ENCODE results near the gene NYAP2. TPM values are rescaled to one million over a fixed set of nuclear protein-coding genes. Genes with fewer than 3 reads are reported as not detected.

Gene NYAP2
- polyA plus RNA-seq, 3 donors: not detected

DNA sequence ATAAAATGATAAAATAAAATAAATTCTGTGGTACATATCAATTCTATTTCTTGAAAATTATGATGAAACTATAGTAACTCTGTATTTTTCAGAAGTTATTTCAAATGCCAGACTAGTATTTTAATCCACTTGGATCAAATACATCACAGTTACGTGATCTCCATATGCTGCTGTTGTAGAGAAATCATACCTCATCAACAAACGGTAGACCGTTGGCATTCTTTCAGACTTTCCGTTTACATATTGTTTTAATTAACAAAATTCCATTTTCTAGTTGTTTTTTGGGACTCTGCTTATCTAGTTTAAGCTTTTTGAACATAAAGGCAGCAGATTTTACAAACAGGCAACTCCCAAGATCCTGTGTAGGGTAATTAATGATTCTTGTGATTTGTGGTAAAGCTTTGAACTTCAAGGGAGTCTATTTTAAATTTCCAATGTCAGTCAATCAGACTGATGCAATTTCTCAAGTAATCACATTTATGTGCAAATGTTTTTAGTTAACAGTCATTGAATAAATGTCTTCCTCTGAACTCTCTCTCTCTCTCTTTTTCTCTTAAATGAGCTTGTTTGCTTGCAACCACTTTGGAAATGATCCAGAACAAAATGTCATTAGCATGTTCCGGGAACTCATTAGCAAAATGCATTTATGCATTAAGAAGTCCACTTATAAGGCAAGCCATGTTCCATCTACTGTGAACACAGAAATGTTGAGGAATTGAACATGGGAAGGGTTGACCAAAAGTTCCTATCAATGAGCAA lies 31.8 kb downstream of the NYAP2 start:
- Histone ChIP-seq H3K4me2 (replicated peaks; ENCODE audit: extremely low read depth, low read length, poor library complexity, severe bottlenecking) (no peak overlapping the region), H3K9ac (ENCODE audit: insufficient read depth, low read length, poor library complexity, severe bottlenecking) (no peak overlapping the region), H3K27ac (ENCODE audit: low read depth in 1 of 2, low read length in 2 of 2) (no peak overlapping the region), H4K20me1 (ENCODE audit: insufficient read depth, low read length) (no peaks in the 10 kb centered on the region), H3K79me2 (ENCODE audit: insufficient read depth, low read length) (no peaks in the 10 kb centered on the region), H3K9me3 (replicated peaks in 1 of 2; ENCODE audit: control insufficient read depth in 1 of 2, insufficient read depth in 1 of 2, low read length in 2 of 2) (no peaks in the 10 kb centered on the region), H3K4me3 (replicated peaks in 1 of 3; ENCODE audit: low read depth in 2 of 3, low read length in 3 of 3) (no peak overlapping the region), H2AFZ (ENCODE audit: insufficient read depth, low read depth, low read length, poor library complexity, severe bottlenecking) (no peak overlapping the region), H3K27me3 (ENCODE audit: control insufficient read depth in 2 of 2, insufficient read depth in 2 of 2, low read length in 2 of 2) (no peaks in the 10 kb centered on the region), H3K4me1 (ENCODE audit: control insufficient read depth in 1 of 2, insufficient read depth in 2 of 2, low read length in 2 of 2) (no peaks in the 10 kb centered on the region), H3K36me3 (replicated peaks in 1 of 2; ENCODE audit: control insufficient read depth in 1 of 2, insufficient read depth in 2 of 2, low read length in 2 of 2) (no peaks in the 10 kb centered on the region)
- H3K27me3 Mint-ChIP-seq (ENCODE audit: low read depth in 3 of 3): peaks cover 0 to 2% (median 0%) of the 10 kb centered on the region in 3 donors
- no peak overlapping the region for H3K27ac Mint-ChIP-seq
- no peak overlapping the region for H3K4me3 Mint-ChIP-seq
- no peaks in the 10 kb centered on the region for H3K4me1 Mint-ChIP-seq
- H3K9me3 Mint-ChIP-seq: peaks cover 0 to 5% (median 0%) of the 10 kb centered on the region in 7 donors
- intact Hi-C loops (cut with micrococcal nuclease): no loop called here
- no CpG with 5 or more reads among the region's 5 CpGs for WGBS (ENCODE audit: insufficient coverage)
- no peaks in the 10 kb centered on the region for H3K36me3 Mint-ChIP-seq
- DNase-seq: no peak
- TF ChIP-seq, protein P1, sequence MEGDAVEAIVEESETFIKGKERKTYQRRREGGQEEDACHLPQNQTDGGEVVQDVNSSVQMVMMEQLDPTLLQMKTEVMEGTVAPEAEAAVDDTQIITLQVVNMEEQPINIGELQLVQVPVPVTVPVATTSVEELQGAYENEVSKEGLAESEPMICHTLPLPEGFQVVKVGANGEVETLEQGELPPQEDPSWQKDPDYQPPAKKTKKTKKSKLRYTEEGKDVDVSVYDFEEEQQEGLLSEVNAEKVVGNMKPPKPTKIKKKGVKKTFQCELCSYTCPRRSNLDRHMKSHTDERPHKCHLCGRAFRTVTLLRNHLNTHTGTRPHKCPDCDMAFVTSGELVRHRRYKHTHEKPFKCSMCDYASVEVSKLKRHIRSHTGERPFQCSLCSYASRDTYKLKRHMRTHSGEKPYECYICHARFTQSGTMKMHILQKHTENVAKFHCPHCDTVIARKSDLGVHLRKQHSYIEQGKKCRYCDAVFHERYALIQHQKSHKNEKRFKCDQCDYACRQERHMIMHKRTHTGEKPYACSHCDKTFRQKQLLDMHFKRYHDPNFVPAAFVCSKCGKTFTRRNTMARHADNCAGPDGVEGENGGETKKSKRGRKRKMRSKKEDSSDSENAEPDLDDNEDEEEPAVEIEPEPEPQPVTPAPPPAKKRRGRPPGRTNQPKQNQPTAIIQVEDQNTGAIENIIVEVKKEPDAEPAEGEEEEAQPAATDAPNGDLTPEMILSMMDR (IDR thresholded peaks at IDR 0.05): no peak

DNA sequence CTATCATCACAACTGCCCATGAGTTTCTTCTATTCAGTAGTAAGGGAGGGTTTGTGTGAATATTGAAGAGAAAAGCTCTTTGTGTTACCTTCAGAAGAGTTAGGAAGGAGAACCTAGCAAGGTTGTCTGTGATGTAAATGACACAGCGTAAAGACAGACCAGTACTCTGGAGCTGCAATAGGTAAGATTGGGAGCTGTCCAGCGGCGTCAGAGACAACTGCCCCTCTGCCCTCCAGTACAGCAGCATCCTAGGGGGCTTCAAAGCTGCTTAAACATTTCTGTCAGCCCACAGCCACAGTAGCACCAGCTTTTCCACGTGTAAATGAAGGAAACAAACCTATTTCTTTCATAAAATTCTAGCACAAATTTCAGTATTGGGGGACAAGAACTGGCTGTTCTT lies 34.5 kb downstream of the NYAP2 start:
- Mint-ChIP-seq H3K4me3 (no peak overlapping the region), H3K36me3 (no peaks in the 10 kb centered on the region), H3K4me1 (no peaks in the 10 kb centered on the region), H3K27ac (no peak overlapping the region), H3K27me3 (ENCODE audit: low read depth in 3 of 3) (no peaks in the 10 kb centered on the region), H3K9me3 (peaks cover 0 to 5% (median 0%) of the 10 kb centered on the region in 7 donors)
- Histone ChIP-seq H3K27me3 (ENCODE audit: control insufficient read depth in 2 of 2, insufficient read depth in 2 of 2, low read length in 2 of 2) (no peaks in the 10 kb centered on the region), H2AFZ (ENCODE audit: insufficient read depth, low read depth, low read length, poor library complexity, severe bottlenecking) (no peak overlapping the region), H3K4me2 (replicated peaks; ENCODE audit: extremely low read depth, low read length, poor library complexity, severe bottlenecking) (no peak overlapping the region), H3K4me3 (replicated peaks in 1 of 3; ENCODE audit: low read depth in 2 of 3, low read length in 3 of 3) (no peak overlapping the region), H3K27ac (ENCODE audit: low read depth in 1 of 2, low read length in 2 of 2) (no peak overlapping the region), H3K36me3 (replicated peaks in 1 of 2; ENCODE audit: control insufficient read depth in 1 of 2, insufficient read depth in 2 of 2, low read length in 2 of 2) (no peaks in the 10 kb centered on the region), H3K79me2 (ENCODE audit: insufficient read depth, low read length) (no peaks in the 10 kb centered on the region), H4K20me1 (ENCODE audit: insufficient read depth, low read length) (no peaks in the 10 kb centered on the region), H3K9ac (ENCODE audit: insufficient read depth, low read length, poor library complexity, severe bottlenecking) (no peak overlapping the region), H3K4me1 (ENCODE audit: control insufficient read depth in 1 of 2, insufficient read depth in 2 of 2, low read length in 2 of 2) (no peaks in the 10 kb centered on the region), H3K9me3 (replicated peaks in 1 of 2; ENCODE audit: control insufficient read depth in 1 of 2, insufficient read depth in 1 of 2, low read length in 2 of 2) (no peaks in the 10 kb centered on the region)
- no peak for DNase-seq
- TF ChIP-seq, protein P1 (IDR thresholded peaks at IDR 0.05): no peak
- WGBS (ENCODE audit: insufficient coverage): 67% methylated on average over 3 of the region's 4 CpGs
- intact Hi-C loops (cut with micrococcal nuclease): no loop called here
